GM18861 (cell line): ENCODE results near the gene PHIP.

ENCODE experiments used
- ATAC-seq: cut with Tn5 transposase; IDR thresholded peaks from one replicate; pipeline ENCODE4 v1.9.1; 2021; ENCODE audit not compliant: unreplicated experiment

The PHIP gene

GRCh38 chr6:79011940-79012339 lies 66.1 kb downstream of the PHIP start:
- no peak for ATAC-seq

GRCh38 chr6:79010422-79010821 lies 67.6 kb downstream of the PHIP start:
- ATAC-seq = no peak

GRCh38 chr6:79009819-79010218 lies 68.2 kb downstream of the PHIP start:
- ATAC-seq = no peak

GRCh38 chr6:79005497-79005896 lies 72.6 kb downstream of the PHIP start:
- no peak for ATAC-seq

GRCh38 chr6:79005024-79005423 lies 73.0 kb downstream of the PHIP start:
- ATAC-seq = no peak

GRCh38 chr6:79004239-79004638 lies 73.8 kb downstream of the PHIP start:
- no peak for ATAC-seq

GRCh38 chr6:79001415-79001814 lies 76.6 kb downstream of the PHIP start:
- no peak for ATAC-seq

GRCh38 chr6:78999737-79000136 lies 78.3 kb downstream of the PHIP start:
- ATAC-seq = no peak

GRCh38 chr6:78995946-78996345 lies 82.1 kb downstream of the PHIP start:
- ATAC-seq = no peak

GRCh38 chr6:78995346-78995745 lies 82.7 kb downstream of the PHIP start:
- no peak for ATAC-seq

- ATAC-seq = no peak
Measured at GRCh38 chr6:78993955-78994354, 84.1 kb downstream of the PHIP start.

GRCh38 chr6:78989191-78989590 lies 88.9 kb downstream of the PHIP start:
- no peak for ATAC-seq

GRCh38 chr6:78986161-78986560 lies 91.9 kb downstream of the PHIP start:
- ATAC-seq = no peak

- ATAC-seq = no peak
Measured at GRCh38 chr6:78984225-78984950, 93.7 kb downstream of the PHIP start.

GRCh38 chr6:78967191-78967590 lies 110.9 kb downstream of the PHIP start:
- ATAC-seq = no peak

GRCh38 chr6:78966542-78966941 lies 111.5 kb downstream of the PHIP start:
- no peak for ATAC-seq

- no peak for ATAC-seq
Measured at GRCh38 chr6:78962448-78962847, 115.6 kb downstream of the PHIP start.

- no peak for ATAC-seq
Measured at GRCh38 chr6:78954740-78955139, 123.3 kb downstream of the PHIP start.

- ATAC-seq = no peak
Measured at GRCh38 chr6:78953798-78954197, 124.3 kb downstream of the PHIP start.

GRCh38 chr6:78952362-78952761 lies 125.7 kb downstream of the PHIP start:
- ATAC-seq = no peak

GRCh38 chr6:78948785-78949184 lies 129.3 kb downstream of the PHIP start:
- ATAC-seq = no peak

GRCh38 chr6:78947962-78948361 lies 130.1 kb downstream of the PHIP start:
- ATAC-seq = no peak

- ATAC-seq = no peak
Measured at GRCh38 chr6:78947529-78947928, 130.5 kb downstream of the PHIP start.
